Measurements from ENCODE around the gene MRRF. TPM values are rescaled to one million over a fixed set of nuclear protein-coding genes. Genes with fewer than 3 reads are reported as not detected.
A peak's percentile ranks its signal among the peaks of the same experiment; 100 is the strongest.

The MRRF gene
- total RNA-seq, 1 donor from 2014 or later, result 44.4 TPM

DNA sequence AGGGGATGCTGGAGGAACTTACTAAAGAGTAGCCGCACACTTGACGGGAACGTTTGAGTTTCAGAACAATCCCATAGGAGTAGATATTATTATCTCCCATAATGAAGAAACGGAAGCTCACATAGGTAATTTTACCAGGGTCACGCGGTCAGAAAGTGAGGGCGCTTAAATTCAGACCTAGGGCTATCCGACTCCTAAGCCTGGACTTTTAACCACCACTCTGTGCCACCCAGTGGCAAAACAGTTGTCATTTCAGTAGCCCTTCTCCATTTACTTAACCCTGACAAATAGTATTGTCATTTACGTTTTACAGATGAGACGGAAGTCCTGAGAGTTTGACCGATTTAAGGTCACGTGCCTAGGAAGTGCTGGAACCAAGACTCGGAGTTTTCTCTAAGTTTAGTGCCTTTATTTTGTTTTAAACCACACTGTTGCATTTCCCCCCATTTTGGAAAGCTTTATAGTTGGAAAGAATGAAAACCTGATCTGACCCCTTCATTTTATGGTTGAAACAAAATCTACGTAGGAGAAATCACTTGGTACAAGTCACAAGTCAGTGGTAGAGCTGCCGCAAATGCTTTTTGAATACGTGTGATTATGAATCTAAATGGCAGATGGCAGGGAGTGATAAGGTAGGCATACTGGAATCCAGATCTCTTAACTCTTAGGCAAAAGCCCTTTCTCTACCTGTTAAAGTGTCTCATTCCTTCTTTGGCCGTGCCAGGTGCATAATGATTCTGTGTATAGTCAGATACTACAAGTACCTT lies 650 bp downstream of the MRRF start:
- H3K27ac Mint-ChIP-seq, result peak overlapping the region; percentile 94
- TF ChIP-seq, protein P1, sequence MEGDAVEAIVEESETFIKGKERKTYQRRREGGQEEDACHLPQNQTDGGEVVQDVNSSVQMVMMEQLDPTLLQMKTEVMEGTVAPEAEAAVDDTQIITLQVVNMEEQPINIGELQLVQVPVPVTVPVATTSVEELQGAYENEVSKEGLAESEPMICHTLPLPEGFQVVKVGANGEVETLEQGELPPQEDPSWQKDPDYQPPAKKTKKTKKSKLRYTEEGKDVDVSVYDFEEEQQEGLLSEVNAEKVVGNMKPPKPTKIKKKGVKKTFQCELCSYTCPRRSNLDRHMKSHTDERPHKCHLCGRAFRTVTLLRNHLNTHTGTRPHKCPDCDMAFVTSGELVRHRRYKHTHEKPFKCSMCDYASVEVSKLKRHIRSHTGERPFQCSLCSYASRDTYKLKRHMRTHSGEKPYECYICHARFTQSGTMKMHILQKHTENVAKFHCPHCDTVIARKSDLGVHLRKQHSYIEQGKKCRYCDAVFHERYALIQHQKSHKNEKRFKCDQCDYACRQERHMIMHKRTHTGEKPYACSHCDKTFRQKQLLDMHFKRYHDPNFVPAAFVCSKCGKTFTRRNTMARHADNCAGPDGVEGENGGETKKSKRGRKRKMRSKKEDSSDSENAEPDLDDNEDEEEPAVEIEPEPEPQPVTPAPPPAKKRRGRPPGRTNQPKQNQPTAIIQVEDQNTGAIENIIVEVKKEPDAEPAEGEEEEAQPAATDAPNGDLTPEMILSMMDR (IDR thresholded peaks at IDR 0.05), result peak; percentile 6
- TF ChIP-seq EZH2 (IDR thresholded peaks at IDR 0.05), result no peak
- DNase-seq (ENCODE audit: low spot score), result no peak

DNA sequence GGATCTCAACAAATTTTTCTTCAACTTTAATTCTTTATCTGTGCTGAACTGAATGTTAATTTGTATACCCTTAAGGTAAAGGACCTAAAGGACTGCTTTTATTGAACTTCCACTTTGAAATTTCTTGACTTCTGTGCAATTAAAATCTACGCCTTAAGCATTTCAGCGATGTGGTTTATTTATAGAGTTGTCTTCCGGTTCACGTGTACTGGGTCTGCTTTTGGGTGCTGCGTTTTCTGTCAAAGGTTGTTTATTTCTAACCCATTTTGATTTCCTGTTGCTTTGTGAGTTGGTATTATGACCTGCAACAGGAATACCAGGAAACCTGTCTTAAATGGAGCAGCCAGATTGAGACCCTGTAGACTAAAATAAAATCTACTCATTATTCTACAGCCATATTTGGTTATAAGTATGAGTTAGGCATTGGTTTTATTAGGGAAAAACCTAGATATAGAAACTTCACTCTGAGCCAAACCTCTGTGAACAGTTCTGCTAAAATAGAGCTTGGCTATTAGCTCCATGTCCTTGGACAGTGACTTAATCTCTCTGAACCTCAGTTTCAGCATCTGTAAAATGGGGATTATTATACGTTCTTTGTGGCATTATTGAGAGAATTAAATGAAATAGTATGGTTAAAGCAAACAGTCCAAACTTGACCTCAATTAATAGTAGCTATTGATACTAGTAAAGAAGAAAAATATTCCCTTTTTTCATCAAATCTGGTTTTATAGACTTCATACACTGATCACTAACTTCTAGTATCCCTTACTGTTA lies 3.5 kb downstream of the MRRF start:
- no peak for DNase-seq (ENCODE audit: low spot score)
- Mint-ChIP-seq H3K9me3 (no peaks in the 10 kb centered on the region), H3K4me1 (peaks cover 14% of the 10 kb centered on the region), H3K4me3 (no peak overlapping the region), H3K27ac (no peak overlapping the region), H3K27me3 (ENCODE audit: insufficient read depth, low read depth) (no peaks in the 10 kb centered on the region), H3K36me3 (peaks cover 6% of the 10 kb centered on the region)
- Histone ChIP-seq H3K36me3 (no peaks in the 10 kb centered on the region), H3K9me3 (ENCODE audit: low read depth) (no peaks in the 10 kb centered on the region), H3K9ac (no peak overlapping the region), H4K20me1 (ENCODE audit: low read depth) (peaks cover under 1% of the 10 kb centered on the region), H2AFZ (replicated peaks) (no peak overlapping the region), H3K79me2 (ENCODE audit: low read depth) (peaks cover 46% of the 10 kb centered on the region), H3K4me3 (no peak overlapping the region), H3K27me3 (no peaks in the 10 kb centered on the region), H3K4me2 (no peak overlapping the region), H3F3A (ENCODE audit: low read depth) (peaks cover 14% of the 10 kb centered on the region), H3K4me1 (peaks cover 13% of the 10 kb centered on the region), H3K27ac (no peak overlapping the region)
- TF ChIP-seq EZH2 (IDR thresholded peaks at IDR 0.05) (no peak), EZH2phosphoT487 (IDR thresholded peaks at IDR 0.05) (no peak)
- TF ChIP-seq, protein P1 (IDR thresholded peaks at IDR 0.05), result no peak

More for the DNA sequence above, 650 bp downstream of the MRRF start:
- H3K4me3 ChIP-seq, result peak overlapping the region; percentile 89
- H3K4me2 ChIP-seq, result peak overlapping the region; percentile 100
- Mint-ChIP-seq H3K36me3 (peaks cover 4% of the 10 kb centered on the region), H3K4me1 (peaks cover 17% of the 10 kb centered on the region), H3K9me3 (no peaks in the 10 kb centered on the region), H3K4me3 (peak overlapping the region; percentile 99), H3K27me3 (ENCODE audit: insufficient read depth, low read depth) (peaks cover 2% of the 10 kb centered on the region)
- peaks cover 14% of the 10 kb centered on the region for H3F3A ChIP-seq (ENCODE audit: low read depth)
- peak overlapping the region; percentile 89 for H2AFZ ChIP-seq (replicated peaks)
- peak overlapping the region; percentile 84 for H3K27ac ChIP-seq
- H3K4me1 ChIP-seq, result peaks cover 13% of the 10 kb centered on the region
- no peaks in the 10 kb centered on the region for H3K36me3 ChIP-seq
- peaks cover 59% of the 10 kb centered on the region for H3K79me2 ChIP-seq (ENCODE audit: low read depth)
- peak overlapping the region; percentile 71 for H3K9ac ChIP-seq
- H4K20me1 ChIP-seq (ENCODE audit: low read depth), result peaks cover 7% of the 10 kb centered on the region
- H3K27me3 ChIP-seq, result no peaks in the 10 kb centered on the region
- no peaks in the 10 kb centered on the region for H3K9me3 ChIP-seq (ENCODE audit: low read depth)

DNA sequence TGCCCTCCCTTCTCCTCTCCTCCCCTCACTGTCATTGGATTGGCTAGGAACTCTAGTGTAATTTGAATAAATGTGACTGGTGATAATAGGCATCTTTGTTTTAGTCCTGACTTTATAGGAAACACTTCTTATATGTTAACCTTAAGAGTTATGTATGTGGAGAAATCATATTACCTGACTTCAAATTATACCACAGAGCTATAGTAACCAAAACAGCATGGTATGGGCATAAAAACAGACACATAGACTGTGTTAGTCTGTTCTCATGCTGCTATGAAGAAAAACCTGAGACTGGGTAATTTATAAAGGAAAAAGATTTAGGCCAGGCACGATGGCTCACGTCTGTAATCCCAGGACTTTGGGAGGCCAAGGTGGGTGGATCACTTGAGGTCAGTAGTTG lies 9.4 kb downstream of the MRRF start:
- no peaks in the 10 kb centered on the region for H3F3A ChIP-seq (ENCODE audit: low read depth)
- H2AFZ ChIP-seq (replicated peaks), result no peak overlapping the region
- H3K4me1 Mint-ChIP-seq, result no peaks in the 10 kb centered on the region
- no peaks in the 10 kb centered on the region for H3K27me3 Mint-ChIP-seq (ENCODE audit: insufficient read depth, low read depth)
- no peak overlapping the region for H3K27ac Mint-ChIP-seq
- H3K4me2 ChIP-seq, result no peak overlapping the region
- H4K20me1 ChIP-seq (ENCODE audit: low read depth), result no peaks in the 10 kb centered on the region
- H3K4me1 ChIP-seq, result no peaks in the 10 kb centered on the region
- H3K9me3 ChIP-seq (ENCODE audit: low read depth), result peaks cover 3% of the 10 kb centered on the region
- no peaks in the 10 kb centered on the region for H3K27me3 ChIP-seq
- H3K79me2 ChIP-seq (ENCODE audit: low read depth), result peaks cover 37% of the 10 kb centered on the region
- no peak for DNase-seq (ENCODE audit: low spot score)
- H3K36me3 Mint-ChIP-seq, result peaks cover 44% of the 10 kb centered on the region
- H3K36me3 ChIP-seq, result no peaks in the 10 kb centered on the region
- H3K9me3 Mint-ChIP-seq, result peaks cover 26% of the 10 kb centered on the region
- H3K4me3 ChIP-seq, result no peak overlapping the region
- no peak overlapping the region for H3K9ac ChIP-seq
- TF ChIP-seq, protein P1 (IDR thresholded peaks at IDR 0.05), result no peak
- no peak for TF ChIP-seq EZH2phosphoT487 (IDR thresholded peaks at IDR 0.05)
- no peak for TF ChIP-seq EZH2 (IDR thresholded peaks at IDR 0.05)
- H3K4me3 Mint-ChIP-seq, result no peak overlapping the region
- H3K27ac ChIP-seq, result no peak overlapping the region
